ENCODE results near the gene CSNK1G2.

The CSNK1G2 gene

DNA sequence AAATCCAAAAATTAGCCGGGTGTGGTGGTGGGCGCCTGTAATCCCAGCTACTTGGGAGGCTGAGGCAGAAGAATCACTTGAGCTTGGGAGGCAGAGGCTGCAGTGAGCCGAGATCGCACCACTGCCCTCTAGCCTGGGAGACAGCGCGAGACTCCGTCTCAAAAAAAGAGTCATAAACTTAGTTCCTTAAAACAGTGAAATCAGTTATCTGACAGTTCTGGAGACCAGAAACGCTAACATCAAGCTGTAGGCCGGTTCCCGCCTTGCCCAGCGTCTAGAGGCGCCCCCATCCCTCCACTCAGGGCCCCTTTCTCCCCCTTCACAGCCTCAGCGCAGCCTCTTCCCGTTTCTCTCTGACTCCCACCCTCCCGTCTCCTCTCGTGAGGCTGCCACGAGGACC is 23.8 kb upstream of the CSNK1G2 start:
- DNase-seq (ENCODE audit: extremely low spot score, insufficient read length, low read depth): no peak
- FAIRE-seq: no peak

DNA sequence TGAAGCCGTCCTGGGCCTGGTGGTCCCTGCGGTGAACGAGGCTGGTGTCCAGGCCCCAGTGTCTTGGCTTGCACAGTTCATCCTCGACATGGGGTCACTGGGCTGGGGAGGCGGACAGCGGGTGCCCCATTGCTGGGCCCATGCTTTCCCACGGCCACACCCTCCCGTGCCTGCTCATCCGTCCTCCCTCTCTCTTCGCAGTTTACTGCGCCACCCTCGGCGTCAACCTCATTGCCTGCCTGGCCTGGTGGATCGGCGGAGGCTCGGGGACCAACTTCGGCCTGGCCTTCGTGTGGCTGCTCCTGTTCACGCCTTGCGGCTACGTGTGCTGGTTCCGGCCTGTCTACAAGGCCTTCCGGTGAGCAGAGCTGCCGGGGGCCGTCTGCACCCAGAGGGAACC is 23.0 kb upstream of the CSNK1G2 start:
- no peak for FAIRE-seq
- DNase-seq (ENCODE audit: extremely low spot score, insufficient read length, low read depth): no peak

DNA sequence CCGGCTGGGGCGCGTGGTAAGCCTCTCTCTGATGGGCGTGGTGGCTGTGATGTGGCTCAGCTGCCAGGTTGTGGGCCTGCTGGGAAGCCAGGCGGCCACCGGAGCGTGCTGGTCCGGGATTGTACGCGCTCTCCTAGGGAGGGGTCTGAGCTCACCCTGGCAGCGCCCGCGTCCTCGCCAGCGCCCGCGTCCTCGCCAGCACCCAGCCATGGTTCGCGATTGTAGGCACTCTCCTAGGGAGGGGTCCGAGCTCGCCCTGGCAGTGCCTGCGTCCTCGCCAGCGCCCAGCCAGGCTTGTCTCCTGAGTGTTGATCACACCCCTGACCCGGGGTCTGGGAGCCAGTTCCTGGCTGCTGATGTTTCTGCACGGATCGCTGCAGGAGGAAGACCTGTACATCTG is 22.0 kb upstream of the CSNK1G2 start:
- DNase-seq (ENCODE audit: extremely low spot score, insufficient read length, low read depth) (no peak), FAIRE-seq (no peak)

DNA sequence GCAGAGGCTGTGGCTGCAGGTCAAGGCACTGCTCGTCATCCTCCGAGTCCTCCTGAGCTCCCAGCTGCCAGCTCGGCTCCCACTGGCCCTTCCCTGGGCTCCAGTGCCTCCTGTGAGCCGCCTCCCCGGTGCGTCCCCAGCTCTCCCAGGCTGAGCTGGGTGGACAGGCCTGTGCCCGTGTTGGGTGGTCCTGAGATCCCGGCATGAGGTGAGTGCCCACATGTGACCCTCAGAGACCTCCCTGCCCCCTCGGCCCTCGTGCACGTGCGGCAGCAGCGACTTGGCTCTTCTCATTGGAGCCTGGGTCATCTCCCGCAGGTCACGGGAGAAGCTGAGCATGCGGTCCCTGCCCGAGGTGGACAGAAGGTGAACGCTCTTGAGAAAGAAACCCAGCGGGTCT is 20.3 kb upstream of the CSNK1G2 start:
- FAIRE-seq (no peak), DNase-seq (ENCODE audit: extremely low spot score, insufficient read length, low read depth) (no peak)

DNA sequence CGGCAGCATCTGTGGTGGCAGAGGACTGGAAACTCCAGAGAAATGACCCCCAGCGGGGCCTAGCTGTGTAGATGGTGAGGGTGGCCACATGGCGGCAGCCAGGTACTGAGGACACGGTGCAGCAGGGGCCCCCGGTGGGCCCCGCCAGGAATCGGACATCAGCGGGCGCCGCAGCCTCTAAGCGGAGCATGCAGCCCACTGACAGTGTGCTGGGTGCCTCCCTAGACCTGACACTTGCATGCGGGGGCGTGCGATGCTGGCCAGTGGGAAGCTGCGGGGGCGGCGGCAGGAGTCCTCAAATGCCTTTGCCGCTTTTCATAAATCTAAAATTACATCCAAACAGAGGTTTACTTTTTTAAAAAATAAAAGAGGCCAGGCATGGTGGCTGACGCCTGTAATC is 19.6 kb upstream of the CSNK1G2 start:
- no peak for FAIRE-seq
- no peak for DNase-seq (ENCODE audit: extremely low spot score, insufficient read length, low read depth)

DNA sequence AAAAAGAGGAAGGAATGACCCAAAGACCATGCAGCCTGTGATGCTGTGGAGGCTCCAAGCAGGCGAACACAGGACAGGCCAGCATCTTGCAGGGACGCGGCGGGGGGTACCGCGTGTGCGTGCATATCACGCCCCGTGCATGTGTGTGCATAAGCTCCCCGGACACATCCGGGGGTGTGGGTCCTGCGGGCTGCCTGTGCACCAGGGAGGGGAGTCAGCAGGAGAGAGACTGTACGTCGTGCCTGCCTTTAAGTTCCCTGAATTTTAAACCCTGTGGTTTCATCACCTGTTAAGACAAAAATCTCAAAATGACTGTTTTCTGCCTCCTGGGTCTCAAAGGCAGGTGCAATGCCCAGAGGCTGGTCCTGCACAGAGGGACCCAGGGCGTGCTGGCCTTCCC is 19.1 kb upstream of the CSNK1G2 start:
- DNase-seq (ENCODE audit: extremely low spot score, insufficient read length, low read depth): no peak
- peak; percentile 88 for FAIRE-seq

DNA sequence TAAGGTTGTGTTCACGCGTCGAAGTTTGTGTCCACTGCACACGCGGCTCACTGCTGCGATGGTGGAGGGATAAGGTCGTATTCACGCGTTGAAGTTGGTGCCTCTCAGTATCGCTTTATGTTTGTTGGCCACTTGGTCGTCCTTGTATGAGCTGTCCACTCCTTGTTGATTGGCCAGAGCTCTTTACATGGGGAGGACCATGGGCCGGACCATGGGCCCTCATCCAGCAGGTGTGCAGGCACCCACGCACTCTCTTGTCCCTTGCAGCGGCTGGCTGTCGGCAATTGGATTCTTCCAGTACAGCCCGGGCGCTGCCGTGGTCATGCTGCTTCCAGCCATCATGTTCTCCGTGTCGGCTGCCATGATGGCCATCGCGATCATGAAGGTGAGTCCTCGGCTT is 18.2 kb upstream of the CSNK1G2 start:
- no peak for FAIRE-seq
- no peak for DNase-seq (ENCODE audit: extremely low spot score, insufficient read length, low read depth)

DNA sequence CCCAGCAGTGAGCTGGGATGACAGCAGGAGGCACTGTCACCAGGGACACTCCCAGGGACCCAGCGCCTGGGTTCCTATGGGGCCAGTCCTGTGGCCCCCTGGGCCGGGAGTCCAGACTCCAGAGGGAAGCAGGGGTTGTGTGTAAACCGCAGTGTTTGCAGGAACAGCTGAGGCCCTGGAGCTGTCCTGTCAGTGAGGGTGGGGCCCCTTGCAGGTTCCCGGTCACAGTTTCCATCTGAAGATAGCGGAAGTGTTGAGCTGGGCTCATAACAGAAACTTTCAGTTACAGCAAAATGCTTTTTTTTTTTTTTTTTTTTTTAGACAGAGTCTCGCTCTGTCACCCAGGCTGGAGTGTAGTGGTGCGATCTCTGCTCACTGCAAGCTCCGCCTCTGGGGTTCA is 17.7 kb upstream of the CSNK1G2 start:
- FAIRE-seq (peak; percentile 64), DNase-seq (ENCODE audit: extremely low spot score, insufficient read length, low read depth) (no peak)

DNA sequence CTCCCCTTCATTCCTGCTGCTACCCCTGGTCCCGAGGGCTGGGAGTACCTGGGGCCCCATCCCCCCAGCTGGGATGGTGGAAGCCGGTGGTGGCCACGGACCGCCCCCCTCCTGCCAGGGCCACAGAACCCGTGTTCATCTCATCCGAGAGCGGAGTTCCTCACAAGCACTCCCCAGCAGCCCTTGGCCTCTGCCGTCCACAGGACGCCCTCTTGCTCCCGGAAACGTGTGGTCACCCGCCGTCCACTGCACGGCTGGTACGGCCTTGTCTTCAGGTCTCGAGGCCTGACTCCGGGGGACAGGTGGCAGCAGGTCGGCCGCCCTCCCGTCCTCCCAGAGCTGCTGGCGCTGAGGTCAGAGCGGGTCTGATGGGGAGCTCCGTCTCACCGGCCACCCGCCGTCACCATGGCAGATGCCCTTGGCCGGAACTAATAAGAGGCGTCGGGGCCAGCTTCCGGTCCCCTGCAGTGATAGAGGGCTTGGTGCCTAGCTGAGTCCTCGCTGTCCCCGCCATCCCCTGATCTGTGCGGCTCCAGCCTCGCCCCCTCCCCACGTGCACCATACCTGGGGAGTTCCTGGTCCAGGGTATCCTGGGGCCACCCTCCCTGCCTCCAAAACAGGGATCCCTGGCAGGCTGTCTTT is 16.5 kb upstream of the CSNK1G2 start:
- FAIRE-seq (no peak), DNase-seq (ENCODE audit: extremely low spot score, insufficient read length, low read depth) (no peak)

DNA sequence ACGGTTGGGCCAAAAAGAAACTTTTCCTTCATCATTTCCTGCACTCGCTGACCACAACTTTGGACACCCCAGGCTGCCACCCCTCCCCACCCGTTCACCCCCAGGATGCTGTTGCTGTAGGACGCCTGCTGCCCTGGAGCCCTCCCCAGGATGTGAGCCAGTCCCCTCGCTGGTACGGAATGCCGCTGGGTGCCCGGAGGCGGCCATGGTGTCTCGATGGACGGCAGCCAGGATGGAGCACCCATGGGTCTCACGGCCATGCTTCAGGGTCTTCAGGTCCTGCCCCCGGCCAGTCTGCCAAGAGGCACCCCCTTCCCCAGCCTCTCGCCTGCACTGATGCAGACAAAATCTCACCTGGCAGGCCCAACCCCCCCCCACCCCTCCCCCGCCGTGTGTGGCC is 15.4 kb upstream of the CSNK1G2 start:
- DNase-seq (ENCODE audit: extremely low spot score, insufficient read length, low read depth) (no peak), FAIRE-seq (no peak)

DNA sequence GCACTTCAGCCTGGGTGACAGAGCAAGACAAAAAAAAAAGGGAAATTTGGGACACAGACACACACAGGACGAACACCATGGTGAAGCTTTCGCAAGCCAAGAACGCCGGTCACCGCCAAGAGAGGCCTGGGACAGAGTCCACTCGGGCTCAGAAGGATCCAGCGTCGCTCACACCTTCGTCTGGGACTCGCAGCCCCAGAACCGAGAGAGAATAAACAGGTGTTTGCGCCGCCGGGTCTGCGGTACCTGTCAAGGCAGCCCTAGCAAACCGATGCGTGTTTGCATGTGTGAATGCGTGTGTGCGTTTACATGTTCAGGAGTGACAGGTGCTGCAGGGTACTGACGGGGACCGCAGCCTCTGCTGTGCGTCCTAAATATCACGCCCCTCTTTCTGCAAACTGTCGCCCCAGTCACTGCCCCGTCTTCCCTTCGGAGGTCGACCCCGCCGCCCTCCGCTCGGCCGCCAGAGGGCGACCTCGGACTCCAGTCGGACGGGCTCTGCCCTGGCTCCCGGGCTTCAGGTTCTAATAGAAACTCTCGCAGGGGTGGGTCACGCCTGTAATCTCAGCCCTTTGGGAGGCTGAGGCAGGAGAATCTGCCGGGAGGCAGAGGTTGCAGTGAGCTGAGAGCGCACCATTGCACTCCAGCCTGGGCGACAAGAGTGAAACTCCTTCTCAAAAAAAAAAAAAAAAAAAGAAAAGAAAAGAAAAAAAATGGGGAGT is 11.8 kb upstream of the CSNK1G2 start:
- FAIRE-seq (peak; percentile 72), DNase-seq (ENCODE audit: extremely low spot score, insufficient read length, low read depth) (no peak)

DNA sequence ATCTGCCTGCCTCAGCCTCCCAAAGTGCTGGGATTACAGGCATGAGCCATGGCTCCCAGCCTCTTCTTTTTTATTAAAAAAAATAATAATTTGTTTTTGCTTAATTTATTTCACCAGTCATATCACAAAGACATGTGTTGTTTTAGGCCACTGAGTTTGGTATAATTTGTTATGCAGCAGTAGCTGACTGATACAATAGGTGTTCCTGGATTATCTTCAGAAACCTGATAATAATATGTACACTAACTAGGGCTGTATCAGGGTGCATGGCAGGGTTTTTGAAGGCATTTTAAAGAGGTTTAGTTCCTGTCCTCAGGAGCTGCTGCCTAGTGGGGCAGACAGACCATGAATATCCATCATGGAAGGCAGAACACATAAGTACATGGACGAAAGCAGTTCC is 9.5 kb upstream of the CSNK1G2 start:
- DNase-seq (ENCODE audit: extremely low spot score, insufficient read length, low read depth) (no peak), FAIRE-seq (no peak)

DNA sequence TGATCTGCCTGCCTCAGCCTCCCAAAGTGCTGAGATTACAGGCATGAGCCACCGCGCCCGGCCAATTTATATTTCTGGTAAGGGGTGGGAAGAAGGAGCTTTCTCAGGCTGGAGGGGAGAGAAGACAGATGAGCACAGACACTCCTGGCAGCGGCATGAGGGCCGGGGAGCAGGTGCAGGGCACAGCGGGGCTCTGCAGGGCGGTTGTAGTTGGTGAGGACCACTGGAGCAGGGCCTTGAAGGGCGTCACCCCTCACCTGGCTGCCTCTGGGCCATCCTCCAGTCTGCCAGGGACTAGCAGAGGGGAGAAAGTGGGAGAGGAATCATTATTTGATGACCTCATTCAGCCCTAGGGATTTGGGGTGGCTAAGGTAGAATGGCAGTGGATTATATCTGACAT is 8.6 kb upstream of the CSNK1G2 start:
- no peak for DNase-seq (ENCODE audit: extremely low spot score, insufficient read length, low read depth)

DNA sequence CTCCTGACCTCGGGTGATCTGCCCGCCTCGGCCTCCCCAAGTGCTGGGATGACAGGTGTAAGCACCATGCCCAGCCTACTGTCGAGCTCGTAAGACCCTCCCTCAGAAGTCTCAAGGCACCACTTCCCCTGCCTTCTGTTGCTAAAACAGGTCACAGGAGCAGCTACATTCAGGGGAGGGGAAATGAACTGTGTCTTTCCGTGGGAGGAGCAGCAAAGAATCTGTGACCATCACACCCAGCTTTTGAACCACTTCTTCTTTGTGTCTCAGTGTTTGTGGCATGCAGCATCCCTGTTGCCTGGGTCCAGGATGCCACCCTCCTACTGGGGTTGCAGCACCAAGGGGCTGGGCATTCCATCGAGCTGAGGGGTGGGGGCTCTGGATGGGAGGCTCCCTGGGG is 7.7 kb upstream of the CSNK1G2 start:
- FAIRE-seq (no peak), DNase-seq (ENCODE audit: extremely low spot score, insufficient read length, low read depth) (no peak)

More for the DNA sequence above, 8.6 kb upstream of the CSNK1G2 start:
- FAIRE-seq: no peak

DNA sequence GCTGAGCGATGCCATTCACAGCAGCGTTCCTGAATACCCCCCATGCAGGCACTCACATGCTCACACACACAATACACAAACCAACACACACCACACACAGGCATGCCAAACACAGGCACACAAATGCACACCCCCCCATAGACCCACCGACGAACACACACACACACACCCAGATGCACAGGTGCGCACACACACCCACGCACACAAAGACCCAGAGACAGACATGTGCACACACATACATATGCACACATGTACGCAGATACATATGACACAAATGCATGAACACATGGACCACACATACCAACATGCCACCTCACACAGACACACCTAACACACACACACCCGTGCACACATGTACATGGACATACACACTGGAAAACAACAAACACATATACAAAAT is 7.0 kb upstream of the CSNK1G2 start:
- DNase-seq (ENCODE audit: extremely low spot score, insufficient read length, low read depth): no peak
- FAIRE-seq: no peak

DNA sequence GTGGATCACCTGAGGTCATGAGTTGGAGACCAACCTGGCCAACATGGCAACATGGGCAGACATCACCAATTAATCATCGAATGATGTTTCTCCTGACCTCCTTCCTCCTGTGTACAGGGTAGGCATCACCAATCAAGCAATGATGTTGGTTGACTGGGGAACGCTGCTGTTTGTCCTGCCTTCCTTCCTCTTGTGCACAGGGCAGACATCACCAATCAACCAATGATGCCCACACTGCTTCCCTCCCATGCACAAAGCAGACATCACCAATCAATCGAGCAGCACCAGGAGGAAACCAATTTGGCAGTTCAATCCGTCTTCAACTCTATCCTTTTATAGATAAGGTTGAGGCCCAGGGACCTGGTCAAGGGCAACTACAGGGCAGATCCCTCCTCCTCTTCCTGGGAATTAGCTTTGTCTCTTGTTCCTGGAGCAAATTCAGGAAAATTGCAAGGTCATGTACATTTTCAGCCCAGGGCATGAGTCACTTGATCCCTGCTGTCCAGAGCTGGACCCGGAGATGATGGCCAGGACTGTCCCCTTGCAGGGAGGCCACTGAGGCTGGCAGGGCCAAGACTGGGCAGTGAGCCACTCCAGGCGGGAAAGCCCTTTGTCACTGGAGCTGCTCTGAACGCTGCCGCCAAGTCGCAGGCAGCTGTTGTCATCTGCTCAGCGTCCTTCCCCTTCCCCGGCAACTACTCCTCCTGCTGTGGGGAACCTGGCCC is 5.3 kb upstream of the CSNK1G2 start:
- peak; percentile 18 for FAIRE-seq
- no peak for DNase-seq (ENCODE audit: extremely low spot score, insufficient read length, low read depth)

DNA sequence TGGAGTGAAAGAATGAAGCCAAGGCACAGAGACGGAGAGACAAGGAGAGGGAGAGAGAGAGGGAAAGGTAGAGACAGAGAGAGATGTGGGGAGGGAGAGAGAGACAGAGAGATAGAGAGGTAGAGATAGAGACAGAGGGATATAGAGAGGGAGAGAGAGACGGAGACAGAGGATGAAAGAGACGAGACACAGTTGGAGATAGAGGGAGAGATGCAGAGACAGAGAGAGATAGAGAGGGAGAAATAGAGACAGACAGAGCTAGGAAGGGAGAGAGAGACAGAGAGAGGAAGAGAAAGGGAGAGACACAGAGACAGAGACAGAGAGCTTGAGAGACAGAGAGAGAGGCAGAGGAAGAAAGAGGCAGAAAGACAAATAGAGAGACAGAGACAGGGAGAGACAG is 4.5 kb upstream of the CSNK1G2 start:
- DNase-seq (ENCODE audit: extremely low spot score, insufficient read length, low read depth) (no peak), FAIRE-seq (no peak)

DNA sequence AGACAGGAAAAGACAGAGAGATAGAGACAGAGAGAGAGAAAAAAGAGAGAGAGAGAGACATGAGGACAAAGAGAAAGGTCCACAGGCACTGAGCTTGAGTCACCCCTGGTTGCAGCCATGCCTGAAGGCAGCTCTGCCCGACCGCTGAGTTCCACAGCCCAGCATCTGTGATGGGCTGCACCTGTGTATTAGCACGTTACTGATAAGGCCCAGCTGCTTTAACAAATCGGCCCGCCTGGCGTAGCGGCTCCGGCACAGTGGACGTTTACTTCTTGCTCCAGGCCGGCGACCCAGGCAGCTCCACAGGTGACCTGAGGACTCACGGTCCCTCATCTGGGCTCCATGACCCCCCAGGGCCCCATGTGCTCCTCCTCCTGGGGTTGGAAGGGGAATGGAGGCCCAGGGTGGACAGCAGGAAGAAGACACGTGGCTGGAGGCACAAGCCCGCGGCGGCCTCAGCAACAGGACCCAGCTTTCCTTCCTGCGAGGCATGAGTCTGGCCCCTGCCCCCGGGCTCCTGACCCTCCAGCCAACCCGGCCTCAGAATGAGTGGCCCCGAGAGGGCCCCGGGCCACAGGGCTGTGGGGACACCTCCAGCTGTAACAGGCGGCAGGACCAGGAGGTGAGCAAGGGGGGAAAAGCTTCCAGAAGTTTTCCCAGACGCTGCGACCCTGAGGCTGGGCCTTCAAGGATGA is 3.9 kb upstream of the CSNK1G2 start:
- FAIRE-seq (no peak), DNase-seq (ENCODE audit: extremely low spot score, insufficient read length, low read depth) (no peak)

DNA sequence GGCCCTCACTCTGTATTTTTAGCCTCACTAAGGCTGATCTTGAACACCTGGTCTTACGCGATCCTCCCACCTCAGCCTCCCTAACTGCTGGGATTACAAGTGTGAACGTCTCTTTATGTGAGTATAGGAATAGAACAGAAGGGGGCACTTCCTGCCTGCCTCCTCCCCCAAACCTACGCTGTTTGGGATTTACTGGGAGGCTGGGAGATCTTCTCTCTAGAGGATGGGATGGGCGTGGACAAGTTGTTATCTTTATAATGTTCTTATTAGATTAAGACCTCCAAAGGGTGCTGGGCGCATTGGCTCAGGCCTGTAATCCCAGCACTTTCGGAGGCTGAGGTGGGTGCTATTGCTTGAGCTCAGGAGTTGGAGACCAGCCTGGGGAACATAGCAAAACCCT is 2.9 kb upstream of the CSNK1G2 start:
- FAIRE-seq (no peak), DNase-seq (ENCODE audit: extremely low spot score, insufficient read length, low read depth) (no peak)

DNA sequence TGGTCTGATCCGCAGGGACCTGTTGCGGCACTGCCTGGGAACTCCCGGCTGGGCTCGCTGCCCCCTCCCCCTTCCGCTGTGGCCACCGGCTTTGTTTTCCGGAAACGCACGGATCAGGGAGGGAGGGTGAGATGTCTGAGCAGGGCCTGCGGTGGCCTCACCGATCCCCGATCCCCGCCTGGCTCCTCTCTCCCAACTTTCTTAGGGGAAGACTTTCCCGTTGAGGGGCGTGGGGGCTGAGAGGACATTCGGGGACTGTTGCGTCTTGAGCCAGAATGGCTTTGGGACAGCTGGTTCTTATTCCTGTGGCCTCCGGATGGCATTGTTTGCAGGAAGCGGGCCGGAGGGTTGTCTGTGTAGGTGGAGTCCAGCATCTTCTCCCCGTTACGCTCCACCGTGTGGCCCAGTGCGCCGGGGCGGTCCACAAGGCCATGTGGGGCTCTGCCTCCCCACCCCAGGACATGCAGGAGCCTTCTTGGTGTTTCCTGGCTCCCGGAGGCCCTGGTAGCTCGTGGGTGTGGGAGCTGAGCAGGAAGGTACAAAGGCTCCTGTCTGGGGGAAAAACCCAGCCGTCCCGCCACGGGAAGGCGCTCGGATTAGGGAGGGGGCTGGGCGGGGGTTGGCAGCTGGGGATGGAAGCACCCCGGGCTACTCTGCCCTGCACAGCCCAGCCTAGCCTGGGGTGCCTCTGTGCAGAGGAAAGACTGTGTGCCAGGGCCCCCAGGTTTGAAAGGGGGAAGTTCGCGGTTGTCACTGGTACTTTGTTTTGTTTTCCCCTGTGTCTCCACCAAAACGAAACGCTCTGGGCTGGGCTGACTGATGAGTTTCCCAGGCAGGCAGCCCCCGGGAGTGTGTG is 1.3 kb downstream of the CSNK1G2 start:
- FAIRE-seq (peak; percentile 95), DNase-seq (ENCODE audit: extremely low spot score, insufficient read length, low read depth) (no peak)

Measured in GM18507 (cell line).